GM12875 (cell line): ENCODE measurements around the gene CNP.

Source experiments
- H3K4me3 ChIP-seq: one replicate; pipeline ENCODE4 v1.5.1; 2011; ENCODE audit warnings: low read depth, low read length, control low read depth
- CTCF ChIP-seq: IDR thresholded peaks from 2 replicates; pipeline ENCODE4 v1.5.1; 2011; ENCODE audit warnings: low read depth, mild to moderate bottlenecking, control low read depth, inconsistent platforms, low read length, moderate library complexity, borderline replicate concordance; ENCODE audit not compliant: insufficient read depth

Gene CNP

DNA sequence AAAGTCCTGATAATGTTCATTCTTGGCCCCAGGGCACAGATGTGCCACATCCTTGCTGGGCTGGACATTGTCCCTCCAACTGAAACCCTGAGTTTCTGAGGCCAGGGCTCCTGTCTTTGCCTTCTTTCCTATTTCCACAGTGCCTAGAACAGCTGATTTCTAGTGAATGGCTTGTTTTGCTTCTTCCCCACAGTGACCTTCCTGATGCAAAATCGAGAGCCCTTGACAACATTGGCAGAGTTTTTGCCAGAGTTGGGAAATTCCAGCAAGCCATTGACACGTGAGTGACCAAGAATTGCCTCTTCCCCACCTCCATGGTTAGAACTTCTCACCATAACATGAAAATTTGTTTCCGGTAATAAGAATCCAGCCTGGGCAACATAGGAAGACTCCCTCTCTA, 21.7 kb upstream of the CNP start:
- TF ChIP-seq CTCF = no peak
- H3K4me3 ChIP-seq = no peak overlapping the region

DNA sequence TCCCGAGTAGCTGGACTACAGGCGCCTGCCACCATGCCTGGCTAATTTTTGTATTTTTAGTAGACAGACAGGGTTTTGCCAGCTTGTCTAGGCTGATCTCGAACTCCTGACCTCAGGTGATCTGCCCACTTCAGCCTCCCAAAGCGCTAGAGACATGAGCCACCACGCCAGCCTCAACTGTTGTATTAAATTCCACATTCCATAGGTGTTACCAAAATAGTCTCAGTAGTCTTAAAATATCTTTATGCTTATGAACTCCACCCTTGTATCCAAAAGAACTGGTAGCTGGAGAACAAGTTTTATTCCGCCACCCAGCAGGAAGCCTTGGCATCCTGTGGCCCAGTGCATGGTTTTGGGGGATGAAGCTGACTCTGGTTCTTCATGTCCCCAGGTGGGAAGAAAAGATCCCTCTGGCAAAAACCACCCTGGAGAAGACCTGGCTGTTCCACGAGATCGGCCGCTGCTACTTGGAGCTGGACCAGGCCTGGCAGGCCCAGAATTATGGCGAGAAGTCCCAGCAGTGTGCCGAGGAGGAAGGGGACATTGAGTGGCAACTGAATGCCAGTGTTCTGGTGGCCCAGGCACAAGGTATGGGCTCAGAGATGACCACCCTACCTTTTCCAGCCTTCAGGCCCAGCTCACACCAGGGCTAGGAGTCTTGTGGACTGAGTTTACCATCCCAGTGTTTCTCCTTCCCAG, 17.7 kb upstream of the CNP start:
- H3K4me3 ChIP-seq = no peak overlapping the region
- no peak for TF ChIP-seq CTCF

GRCh38 chr17:41956522-41956921, 10.1 kb upstream of the CNP start:
- TF ChIP-seq CTCF = no peak
- no peak overlapping the region for H3K4me3 ChIP-seq

- TF ChIP-seq CTCF = no peak
- H3K4me3 ChIP-seq = no peak overlapping the region
These were observed 9.3 kb upstream of the CNP start for GRCh38 chr17:41957031-41957868.

GRCh38 chr17:41957869-41958439, 8.6 kb upstream of the CNP start:
- TF ChIP-seq CTCF = no peak
- no peak overlapping the region for H3K4me3 ChIP-seq

DNA sequence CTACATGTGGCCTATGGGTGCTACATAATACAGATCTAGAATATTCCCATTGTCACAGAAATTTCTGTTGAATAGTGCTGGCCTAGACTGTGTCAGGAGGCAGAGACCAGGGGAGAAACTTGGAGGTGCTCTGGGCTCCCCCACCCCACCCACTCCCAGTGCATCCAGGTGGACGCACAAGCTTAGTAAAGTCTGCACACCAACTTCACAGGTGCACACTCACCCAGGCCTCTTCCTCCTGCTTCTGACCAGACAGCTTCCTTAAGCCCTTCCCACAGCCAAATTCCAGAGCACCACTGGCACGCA, 7.6 kb upstream of the CNP start:
- TF ChIP-seq CTCF = no peak
- no peak overlapping the region for H3K4me3 ChIP-seq
